Activated T-cell treated with anti-CD3 and anti-CD28 coated beads for 4 hours (primary cell): ENCODE measurements around the gene EPM2AIP1.

Experiments used
- DNase-seq: peaks from one replicate; pipeline ENCODE4 v3.0.0-alpha.2; 2020

Gene EPM2AIP1

GRCh38 chr3:36944641-36945270, 48.2 kb downstream of the EPM2AIP1 start, which contains the start of gene TRANK1:
Gene TRANK1, minus strand, starts transcription at chr3:36945054. Its CDS starts 245 bp downstream, at chr3:36944809.
- DNase-seq: peak; percentile 79

GRCh38 chr3:36944012-36944640, 48.8 kb downstream of the EPM2AIP1 start:
- DNase-seq: no peak

GRCh38 chr3:36943601-36944000, 49.3 kb downstream of the EPM2AIP1 start:
- no peak for DNase-seq

- no peak for DNase-seq
Observed at GRCh38 chr3:36942638-36943248, 50.2 kb downstream of the EPM2AIP1 start.

- no peak for DNase-seq
Observed at GRCh38 chr3:36941658-36942057, 51.3 kb downstream of the EPM2AIP1 start.

GRCh38 chr3:36941162-36941561, 51.8 kb downstream of the EPM2AIP1 start:
- DNase-seq: no peak

- DNase-seq: no peak
Observed at GRCh38 chr3:36937492-36937891, 55.4 kb downstream of the EPM2AIP1 start.
